ENCODE results near the gene PGM2.

Gene PGM2

GRCh38 chr4:37904824-37905223 is 78.3 kb downstream of the PGM2 start:
- Histone ChIP-seq H3K27me3 (ENCODE audit: control insufficient read depth in 1 of 2, insufficient read depth in 2 of 2, low read length in 2 of 2) (no peaks in the 10 kb centered on the region), H3K36me3 (ENCODE audit: insufficient read depth, low read length) (no peaks in the 10 kb centered on the region), H3K4me1 (ENCODE audit: insufficient read depth, low read length) (peaks cover 57% of the 10 kb centered on the region), H3K9ac (ENCODE audit: low read length) (no peak overlapping the region), H3K27ac (ENCODE audit: low read depth, low read length) (no peak overlapping the region), H3K9me3 (ENCODE audit: low read length) (no peaks in the 10 kb centered on the region), H3K4me3 (ENCODE audit: low read depth in 1 of 2, low read length in 2 of 2) (no peak overlapping the region)

GRCh38 chr4:37905533-37906169 is 79.2 kb downstream of the PGM2 start:
- Histone ChIP-seq H3K27me3 (ENCODE audit: control insufficient read depth in 1 of 2, insufficient read depth in 2 of 2, low read length in 2 of 2) (no peaks in the 10 kb centered on the region), H3K4me1 (ENCODE audit: insufficient read depth, low read length) (peaks cover 61% of the 10 kb centered on the region), H3K9me3 (ENCODE audit: low read length) (no peaks in the 10 kb centered on the region), H3K36me3 (ENCODE audit: insufficient read depth, low read length) (no peaks in the 10 kb centered on the region), H3K27ac (ENCODE audit: low read depth, low read length) (no peak overlapping the region), H3K4me3 (ENCODE audit: low read depth in 1 of 2, low read length in 2 of 2) (no peak overlapping the region), H3K9ac (ENCODE audit: low read length) (no peak overlapping the region)

- Histone ChIP-seq H3K36me3 (ENCODE audit: insufficient read depth, low read length) (no peaks in the 10 kb centered on the region), H3K9ac (ENCODE audit: low read length) (no peak overlapping the region), H3K4me1 (ENCODE audit: insufficient read depth, low read length) (peaks cover 40% of the 10 kb centered on the region), H3K27me3 (ENCODE audit: control insufficient read depth in 1 of 2, insufficient read depth in 2 of 2, low read length in 2 of 2) (no peaks in the 10 kb centered on the region), H3K27ac (ENCODE audit: low read depth, low read length) (peak overlapping the region; percentile 66), H3K4me3 (ENCODE audit: low read depth in 1 of 2, low read length in 2 of 2) (peak overlapping the region in 1 of 2 donors; percentile 45), H3K9me3 (ENCODE audit: low read length) (no peaks in the 10 kb centered on the region)
Measured at GRCh38 chr4:37908488-37909331, 82.2 kb downstream of the PGM2 start.

- H3K4me1 ChIP-seq (ENCODE audit: insufficient read depth, low read length), result peaks cover 35% of the 10 kb centered on the region
Measured at GRCh38 chr4:37909332-37910090, 83.0 kb downstream of the PGM2 start.

GRCh38 chr4:37910091-37910486 is 83.6 kb downstream of the PGM2 start:
- H3K36me3 ChIP-seq (ENCODE audit: insufficient read depth, low read length), result no peaks in the 10 kb centered on the region
- no peak overlapping the region for H3K9ac ChIP-seq (ENCODE audit: low read length)
- no peaks in the 10 kb centered on the region for H3K9me3 ChIP-seq (ENCODE audit: low read length)
- no peaks in the 10 kb centered on the region for H3K27me3 ChIP-seq (ENCODE audit: control insufficient read depth in 1 of 2, insufficient read depth in 2 of 2, low read length in 2 of 2)
- no peak overlapping the region for H3K4me3 ChIP-seq (ENCODE audit: low read depth in 1 of 2, low read length in 2 of 2)
- no peak overlapping the region for H3K27ac ChIP-seq (ENCODE audit: low read depth, low read length)
- H3K4me1 ChIP-seq (ENCODE audit: insufficient read depth, low read length), result peaks cover 30% of the 10 kb centered on the region

More at GRCh38 chr4:37909332-37910090, 83.0 kb downstream of the PGM2 start:
- H3K4me3 ChIP-seq (ENCODE audit: low read depth in 1 of 2, low read length in 2 of 2), result peak overlapping the region in 1 of 2 donors; percentile 45
- peak overlapping the region; percentile 42 for H3K27ac ChIP-seq (ENCODE audit: low read depth, low read length)
- H3K9me3 ChIP-seq (ENCODE audit: low read length), result no peaks in the 10 kb centered on the region
- H3K27me3 ChIP-seq (ENCODE audit: control insufficient read depth in 1 of 2, insufficient read depth in 2 of 2, low read length in 2 of 2), result no peaks in the 10 kb centered on the region
- H3K36me3 ChIP-seq (ENCODE audit: insufficient read depth, low read length), result no peaks in the 10 kb centered on the region
- no peak overlapping the region for H3K9ac ChIP-seq (ENCODE audit: low read length)

Measured in muscle layer of colon (tissue), 2 donors.